DND-41 (cell line): ENCODE data around the gene DDX60.

ENCODE experiments used
- CTCF ChIP-seq: IDR thresholded peaks from 2 replicates; pipeline ENCODE4 v1.5.1; 2012; ENCODE audit warnings: borderline replicate concordance, low read length, moderate library complexity, mild to moderate bottlenecking; ENCODE audit not compliant: poor library complexity, severe bottlenecking; ENCODE audit errors: extremely low read depth
- EZH2 ChIP-seq: IDR thresholded peaks from 3 replicates; pipeline ENCODE4 v1.6.1; 2012; ENCODE audit warnings: borderline replicate concordance, low read depth, mild to moderate bottlenecking, moderate library complexity, low read length, inconsistent platforms; ENCODE audit not compliant: severe bottlenecking

GRCh38 chr4:168203233-168203911 lies 115.2 kb downstream of the DDX60 start:
- TF ChIP-seq EZH2, result no peak
- no peak for TF ChIP-seq CTCF
